GM19193 (cell line): ENCODE data around the gene DNAJC17.

Source experiments
- POLR2A ChIP-seq: IDR thresholded peaks from 4 replicates; pipeline ENCODE4 v1.6.1; 2011; ENCODE audit not compliant: insufficient read depth, insufficient read length; ENCODE audit errors: extremely low read depth

Gene DNAJC17

GRCh38 chr15:40815042-40815698, 7.9 kb upstream of the DNAJC17 start:
- TF ChIP-seq POLR2A = no peak

- TF ChIP-seq POLR2A = no peak
These were observed 5.6 kb upstream of the DNAJC17 start for GRCh38 chr15:40812721-40813425.

GRCh38 chr15:40808861-40809450, 1.7 kb upstream of the DNAJC17 start:
- TF ChIP-seq POLR2A = no peak

GRCh38 chr15:40807888-40808461, 702 bp upstream of the DNAJC17 start:
- TF ChIP-seq POLR2A = no peak

- TF ChIP-seq POLR2A = no peak
These were observed 623 bp downstream of the DNAJC17 start for GRCh38 chr15:40806672-40807027.

- no peak for TF ChIP-seq POLR2A
These were observed 3.6 kb downstream of the DNAJC17 start for GRCh38 chr15:40803688-40804087.

GRCh38 chr15:40803076-40803475, 4.2 kb downstream of the DNAJC17 start:
- no peak for TF ChIP-seq POLR2A

GRCh38 chr15:40799523-40799922, 7.8 kb downstream of the DNAJC17 start:
- no peak for TF ChIP-seq POLR2A

GRCh38 chr15:40796512-40796911, 10.8 kb downstream of the DNAJC17 start:
- no peak for TF ChIP-seq POLR2A

- no peak for TF ChIP-seq POLR2A
These were observed 11.2 kb downstream of the DNAJC17 start for GRCh38 chr15:40796041-40796440.

- no peak for TF ChIP-seq POLR2A
These were observed 13.9 kb downstream of the DNAJC17 start for GRCh38 chr15:40793216-40793989.

- no peak for TF ChIP-seq POLR2A
These were observed 14.9 kb downstream of the DNAJC17 start for GRCh38 chr15:40792394-40792793.

- no peak for TF ChIP-seq POLR2A
These were observed 16.6 kb downstream of the DNAJC17 start for GRCh38 chr15:40790718-40791117.

- no peak for TF ChIP-seq POLR2A
These were observed 17.3 kb downstream of the DNAJC17 start for GRCh38 chr15:40789999-40790398.

GRCh38 chr15:40789119-40789518, 18.2 kb downstream of the DNAJC17 start:
- TF ChIP-seq POLR2A = no peak
